ENCODE measurements around the gene HUS1B.

Gene HUS1B

GRCh38 chr6:658244-658643, 1.3 kb upstream of the HUS1B start:
- DNase-seq (ENCODE audit: low spot score) = no peak
- no peak for TF ChIP-seq CTCF (IDR thresholded peaks at IDR 0.05; ENCODE audit: extremely low read depth, missing control alignments)

- DNase-seq (ENCODE audit: low spot score) = no peak
- TF ChIP-seq CTCF (IDR thresholded peaks at IDR 0.05; ENCODE audit: extremely low read depth, missing control alignments) = no peak
These were observed 843 bp upstream of the HUS1B start for GRCh38 chr6:657743-658142.

DNA sequence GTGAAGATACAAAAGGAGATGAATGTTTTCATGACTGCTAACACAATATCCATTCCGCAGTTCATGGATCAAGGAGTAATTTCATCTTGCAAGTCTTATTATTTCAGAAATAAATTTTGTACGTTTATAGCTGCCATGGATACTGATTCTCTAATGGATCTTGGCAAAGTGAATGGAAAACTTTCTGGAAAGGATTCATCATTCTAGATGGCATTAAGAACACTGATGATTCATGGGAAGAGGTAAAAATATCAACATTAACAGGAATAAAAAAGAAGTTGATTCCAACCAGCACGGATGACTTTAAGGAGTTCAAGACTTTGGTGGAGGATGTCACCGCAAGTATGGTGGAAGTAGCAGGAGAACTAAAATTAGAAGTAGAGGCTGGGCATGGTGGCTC, 2.8 kb downstream of the HUS1B start:
- no peak for DNase-seq (ENCODE audit: low spot score)
- no peak for TF ChIP-seq CTCF (IDR thresholded peaks at IDR 0.05; ENCODE audit: extremely low read depth, missing control alignments)

GRCh38 chr6:652865-653264, 4.0 kb downstream of the HUS1B start:
- TF ChIP-seq CTCF (IDR thresholded peaks at IDR 0.05; ENCODE audit: extremely low read depth, missing control alignments) = no peak
- no peak for DNase-seq (ENCODE audit: low spot score)

DNA sequence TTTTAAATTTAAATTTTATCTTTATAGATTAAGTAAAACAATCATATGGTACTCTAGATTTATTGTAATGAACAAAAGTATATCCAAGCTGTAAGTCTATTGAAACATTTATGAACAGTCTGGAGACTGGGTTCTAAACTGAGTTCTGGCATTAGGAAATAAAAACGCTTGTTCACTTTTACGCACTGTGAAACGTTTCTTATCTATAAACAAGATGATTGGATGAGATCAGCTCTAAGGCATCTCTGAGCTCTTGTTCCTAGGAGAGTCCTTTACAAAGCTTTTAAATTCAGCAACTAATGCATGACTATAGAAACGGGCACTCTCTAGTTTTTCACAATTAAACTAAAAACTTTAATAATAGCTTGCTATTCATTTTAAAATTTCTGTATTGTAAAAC, 6.8 kb downstream of the HUS1B start:
- TF ChIP-seq CTCF (IDR thresholded peaks at IDR 0.05; ENCODE audit: extremely low read depth, missing control alignments) = no peak

DNA sequence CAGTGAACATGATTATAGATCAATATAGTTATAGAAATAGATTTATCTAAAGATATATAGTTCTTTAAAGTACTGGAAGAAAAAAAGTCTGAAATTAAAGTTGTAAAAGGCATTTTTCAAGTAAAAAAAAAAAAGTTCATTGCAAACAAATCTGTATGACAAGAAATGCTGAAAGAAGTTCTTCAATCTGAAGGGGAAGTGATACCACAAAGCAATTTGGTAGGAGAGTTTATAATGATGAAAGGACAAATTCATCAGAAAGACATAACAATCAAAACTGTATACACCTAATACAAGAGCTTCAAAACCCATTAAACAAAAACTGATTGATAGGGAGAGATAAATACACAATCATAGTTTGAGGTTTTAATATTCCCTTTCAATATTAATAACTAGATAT, 14.1 kb downstream of the HUS1B start:
- no peak for TF ChIP-seq CTCF (IDR thresholded peaks at IDR 0.05; ENCODE audit: extremely low read depth, missing control alignments)
- no peak for DNase-seq (ENCODE audit: low spot score)

More for the DNA sequence above, 6.8 kb downstream of the HUS1B start:
- DNase-seq (ENCODE audit: low spot score) = no peak

GRCh38 chr6:641225-641985, 15.5 kb downstream of the HUS1B start:
- no peak for TF ChIP-seq CTCF (IDR thresholded peaks at IDR 0.05; ENCODE audit: extremely low read depth, missing control alignments)
- DNase-seq (ENCODE audit: low spot score) = no peak

All from GM20000 (cell line).